K562 (cell line): ENCODE measurements around the gene AGO1. TPM values are rescaled to one million over a fixed set of nuclear protein-coding genes. Genes with fewer than 3 reads are reported as not detected.

Source experiments
- CBFB ChIP-seq: sonication (generic); formaldehyde crosslinking; IDR thresholded peaks from 2 replicates; pipeline ENCODE4 v1.4.0; 2020; ENCODE audit warnings: mild to moderate bottlenecking, missing genetic modification reagents
- FOXK1 ChIP-seq: sonication (generic); formaldehyde crosslinking; IDR thresholded peaks from 2 replicates; pipeline ENCODE4 v1.8.0; 2022; ENCODE audit warnings: missing genetic modification reagents, mild to moderate bottlenecking, borderline replicate concordance
- FOXP1 ChIP-seq: sonication (generic); formaldehyde crosslinking; IDR thresholded peaks from 2 replicates; pipeline ENCODE4 v1.8.0; 2022; ENCODE audit warnings: mild to moderate bottlenecking, missing genetic modification reagents
- MTA1 ChIP-seq: fragments of 450-650 bp; IDR thresholded peaks from 2 replicates; pipeline ENCODE4 v1.6.1; 2017; ENCODE audit warnings: borderline replicate concordance
- RBM39 ChIP-seq: fragments of 200-400 bp; formaldehyde crosslinking; optimal IDR thresholded peaks from 2 replicates; pipeline ENCODE3; 2018; ENCODE audit warnings: low read depth, low read length
- SMAD3 ChIP-seq: fragments of 450-650 bp; formaldehyde crosslinking; conservative IDR thresholded peaks from 2 replicates; pipeline ENCODE4 v1.4.0; 2020; ENCODE audit warnings: mild to moderate bottlenecking
- ZNF217 ChIP-seq: sonication (generic); formaldehyde crosslinking; IDR thresholded peaks from 2 replicates; pipeline ENCODE4 v1.8.0; 2022; ENCODE audit warnings: mild to moderate bottlenecking, missing genetic modification reagents
- ZNF384 ChIP-seq: IDR thresholded peaks from 2 replicates; pipeline ENCODE4 v1.6.1; 2012; ENCODE audit warnings: low read depth, low read length, improper control_type of control experiment
- ZNF778 ChIP-seq: fragments of 450-650 bp; formaldehyde crosslinking; IDR thresholded peaks from 2 replicates; pipeline ENCODE4 v1.4.0; 2020; ENCODE audit warnings: mild to moderate bottlenecking, moderate library complexity
- polyA plus RNA-seq, 8 experiments: library from polyadenylated mRNA; depleted of rRNA in 4 of 8; stranded (reverse) in 5 of 8; unstranded in 3 of 8; fragments of >200 nt; fragmentation: Nextera tagmentation in 2 of 8; fragmentation: Illumina TruSeq in 1 of 8; extraction: Ambion mirVana in 2 of 8; extraction: Trizol in 1 of 8; gene quantifications; 2 replicates each; pipeline versions ENCODE4 v1.2.1 to v1.2.3, GENCODE V29; 2011 to 2014; ENCODE audit warnings: inconsistent platforms in 1 of 8, missing spikeins in 1 of 8
- total RNA-seq, 7 experiments: library from RNA; depleted of rRNA in 6 of 7; stranded (reverse); fragments of >200 nt in 6 of 7; fragmentation: Illumina TruSeq in 2 of 7; extraction: Trizol in 2 of 7; gene quantifications; 2 replicates each; pipeline versions ENCODE4 v1.2.1 to v1.2.3, GENCODE V29; 2011 to 2021; ENCODE audit warnings: low replicate concordance in 1 of 7
- TF ChIP-seq, protein P1 (sequence below), 2 experiments: fragments of 450-650 bp in 1 of 2; IDR thresholded peaks; 2 replicates each; pipeline ENCODE4 v1.6.1; 2011 to 2017; ENCODE audit warnings: low read depth in 2 of 2, antibody characterized with exemption in 1 of 2, borderline replicate concordance in 1 of 2, low read length in 1 of 2, mild to moderate bottlenecking in 1 of 2, mixed read lengths in 1 of 2; ENCODE audit not compliant: control insufficient read depth in 1 of 2
- TF ChIP-seq, protein P2 (sequence below): fragments of 250-450 bp; sonication (Bioruptor Pico); IDR thresholded peaks from 2 replicates; pipeline ENCODE4 v1.8.0; 2021; ENCODE audit warnings: moderate library complexity, mild to moderate bottlenecking, inconsistent platforms
- TF ChIP-seq, protein P3 (sequence below): fragments of 450-650 bp; IDR thresholded peaks from 2 replicates; pipeline ENCODE4 v1.6.1; 2016; ENCODE audit warnings: mild to moderate bottlenecking
- TF ChIP-seq, protein P4 (sequence below): sonication (generic); formaldehyde crosslinking; IDR thresholded peaks from 2 replicates; pipeline ENCODE4 v1.9.0; 2022; ENCODE audit warnings: mild to moderate bottlenecking, missing genetic modification reagents
- TF ChIP-seq, protein P5 (sequence below): sonication (generic); formaldehyde crosslinking; IDR thresholded peaks from 2 replicates; pipeline ENCODE4 v1.8.1; 2022; ENCODE audit warnings: missing genetic modification reagents
- TF ChIP-seq, protein P6 (sequence below), 2 experiments: fragments of 250-450 bp in 1 of 2; fragments of 450-650 bp in 1 of 2; sonication (Bioruptor Pico) in 1 of 2; IDR thresholded peaks; 2 replicates each; pipeline versions ENCODE4 v1.6.1 to v1.8.0; 2016 to 2021; ENCODE audit warnings: mild to moderate bottlenecking in 2 of 2, moderate library complexity in 2 of 2, missing compliant biosample characterization in 1 of 2, missing genetic modification characterization in 1 of 2

The AGO1 gene
- total and polyA plus RNA-seq, 9 of the 15 experiments (the other 6 are each of a cell fraction or from before 2014, with no cell fraction given): 7.3 to 64.2 (median 26.0) TPM

DNA sequence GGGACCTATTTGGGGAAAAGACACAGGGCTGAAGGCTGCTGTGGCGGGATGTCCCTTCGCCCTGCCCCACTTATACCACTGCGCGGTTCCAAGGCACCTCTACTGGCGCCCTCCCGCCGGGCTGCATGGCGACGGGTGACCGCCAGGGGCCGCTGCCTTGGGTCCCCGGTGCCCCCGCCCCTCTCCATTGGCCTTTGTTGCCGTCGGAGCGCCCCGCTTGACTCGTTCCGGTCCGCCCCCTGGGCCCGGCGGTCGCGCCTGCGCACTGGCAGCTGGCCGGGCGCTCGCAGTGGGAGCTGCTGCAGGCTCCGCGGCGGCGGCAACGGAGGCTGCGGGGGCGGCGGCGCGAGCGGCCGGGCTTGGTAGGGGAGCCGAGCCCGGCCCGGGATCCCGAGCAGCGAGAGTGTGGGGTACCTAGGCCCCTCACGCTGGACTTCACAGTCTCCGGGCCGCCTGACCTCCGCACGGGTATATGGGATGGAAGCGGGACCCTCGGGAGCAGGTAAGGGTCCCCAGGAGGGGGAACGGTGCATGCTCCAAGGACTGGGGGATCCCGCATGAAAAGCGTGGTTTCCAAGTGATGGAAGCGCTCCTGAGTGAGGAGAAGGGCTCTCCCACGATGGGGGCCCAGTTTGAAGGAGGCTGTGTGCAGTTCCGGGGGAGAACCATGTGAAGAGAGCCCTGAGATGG is at the start of gene AGO1 (continued):
- TF ChIP-seq, protein P1, sequence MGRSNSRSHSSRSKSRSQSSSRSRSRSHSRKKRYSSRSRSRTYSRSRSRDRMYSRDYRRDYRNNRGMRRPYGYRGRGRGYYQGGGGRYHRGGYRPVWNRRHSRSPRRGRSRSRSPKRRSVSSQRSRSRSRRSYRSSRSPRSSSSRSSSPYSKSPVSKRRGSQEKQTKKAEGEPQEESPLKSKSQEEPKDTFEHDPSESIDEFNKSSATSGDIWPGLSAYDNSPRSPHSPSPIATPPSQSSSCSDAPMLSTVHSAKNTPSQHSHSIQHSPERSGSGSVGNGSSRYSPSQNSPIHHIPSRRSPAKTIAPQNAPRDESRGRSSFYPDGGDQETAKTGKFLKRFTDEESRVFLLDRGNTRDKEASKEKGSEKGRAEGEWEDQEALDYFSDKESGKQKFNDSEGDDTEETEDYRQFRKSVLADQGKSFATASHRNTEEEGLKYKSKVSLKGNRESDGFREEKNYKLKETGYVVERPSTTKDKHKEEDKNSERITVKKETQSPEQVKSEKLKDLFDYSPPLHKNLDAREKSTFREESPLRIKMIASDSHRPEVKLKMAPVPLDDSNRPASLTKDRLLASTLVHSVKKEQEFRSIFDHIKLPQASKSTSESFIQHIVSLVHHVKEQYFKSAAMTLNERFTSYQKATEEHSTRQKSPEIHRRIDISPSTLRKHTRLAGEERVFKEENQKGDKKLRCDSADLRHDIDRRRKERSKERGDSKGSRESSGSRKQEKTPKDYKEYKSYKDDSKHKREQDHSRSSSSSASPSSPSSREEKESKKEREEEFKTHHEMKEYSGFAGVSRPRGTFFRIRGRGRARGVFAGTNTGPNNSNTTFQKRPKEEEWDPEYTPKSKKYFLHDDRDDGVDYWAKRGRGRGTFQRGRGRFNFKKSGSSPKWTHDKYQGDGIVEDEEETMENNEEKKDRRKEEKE (IDR thresholded peaks at IDR 0.05; ENCODE audit: borderline replicate concordance in 1 of 2, control insufficient read depth in 1 of 2, low read depth in 2 of 2, low read length in 1 of 2): no peak
- TF ChIP-seq ZNF217 (CRISPR knock-in tag) (no peak), CBFB (CRISPR knock-in tag) (no peak), MTA1 (no peak), SMAD3 (CRISPR knock-in tag) (peak; percentile 55; the same call in 1 of the 2 replicates), ZNF778 (CRISPR knock-in tag) (no peak), FOXK1 (CRISPR knock-in tag) (no peak), ZNF384 (no peak), FOXP1 (CRISPR knock-in tag) (no peak; the same call in 1 of the 2 replicates), RBM39 (no peak)
- TF ChIP-seq, protein P2, sequence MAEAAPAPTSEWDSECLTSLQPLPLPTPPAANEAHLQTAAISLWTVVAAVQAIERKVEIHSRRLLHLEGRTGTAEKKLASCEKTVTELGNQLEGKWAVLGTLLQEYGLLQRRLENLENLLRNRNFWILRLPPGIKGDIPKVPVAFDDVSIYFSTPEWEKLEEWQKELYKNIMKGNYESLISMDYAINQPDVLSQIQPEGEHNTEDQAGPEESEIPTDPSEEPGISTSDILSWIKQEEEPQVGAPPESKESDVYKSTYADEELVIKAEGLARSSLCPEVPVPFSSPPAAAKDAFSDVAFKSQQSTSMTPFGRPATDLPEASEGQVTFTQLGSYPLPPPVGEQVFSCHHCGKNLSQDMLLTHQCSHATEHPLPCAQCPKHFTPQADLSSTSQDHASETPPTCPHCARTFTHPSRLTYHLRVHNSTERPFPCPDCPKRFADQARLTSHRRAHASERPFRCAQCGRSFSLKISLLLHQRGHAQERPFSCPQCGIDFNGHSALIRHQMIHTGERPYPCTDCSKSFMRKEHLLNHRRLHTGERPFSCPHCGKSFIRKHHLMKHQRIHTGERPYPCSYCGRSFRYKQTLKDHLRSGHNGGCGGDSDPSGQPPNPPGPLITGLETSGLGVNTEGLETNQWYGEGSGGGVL: no peak
- TF ChIP-seq, protein P3, sequence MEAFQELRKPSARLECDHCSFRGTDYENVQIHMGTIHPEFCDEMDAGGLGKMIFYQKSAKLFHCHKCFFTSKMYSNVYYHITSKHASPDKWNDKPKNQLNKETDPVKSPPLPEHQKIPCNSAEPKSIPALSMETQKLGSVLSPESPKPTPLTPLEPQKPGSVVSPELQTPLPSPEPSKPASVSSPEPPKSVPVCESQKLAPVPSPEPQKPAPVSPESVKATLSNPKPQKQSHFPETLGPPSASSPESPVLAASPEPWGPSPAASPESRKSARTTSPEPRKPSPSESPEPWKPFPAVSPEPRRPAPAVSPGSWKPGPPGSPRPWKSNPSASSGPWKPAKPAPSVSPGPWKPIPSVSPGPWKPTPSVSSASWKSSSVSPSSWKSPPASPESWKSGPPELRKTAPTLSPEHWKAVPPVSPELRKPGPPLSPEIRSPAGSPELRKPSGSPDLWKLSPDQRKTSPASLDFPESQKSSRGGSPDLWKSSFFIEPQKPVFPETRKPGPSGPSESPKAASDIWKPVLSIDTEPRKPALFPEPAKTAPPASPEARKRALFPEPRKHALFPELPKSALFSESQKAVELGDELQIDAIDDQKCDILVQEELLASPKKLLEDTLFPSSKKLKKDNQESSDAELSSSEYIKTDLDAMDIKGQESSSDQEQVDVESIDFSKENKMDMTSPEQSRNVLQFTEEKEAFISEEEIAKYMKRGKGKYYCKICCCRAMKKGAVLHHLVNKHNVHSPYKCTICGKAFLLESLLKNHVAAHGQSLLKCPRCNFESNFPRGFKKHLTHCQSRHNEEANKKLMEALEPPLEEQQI: no peak
- TF ChIP-seq, protein P4, sequence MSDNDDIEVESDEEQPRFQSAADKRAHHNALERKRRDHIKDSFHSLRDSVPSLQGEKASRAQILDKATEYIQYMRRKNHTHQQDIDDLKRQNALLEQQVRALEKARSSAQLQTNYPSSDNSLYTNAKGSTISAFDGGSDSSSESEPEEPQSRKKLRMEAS (CRISPR knock-in tag): 0 out of 2 replicates have a peak, but pooled peaks have one; percentile 13
- TF ChIP-seq, protein P5, sequence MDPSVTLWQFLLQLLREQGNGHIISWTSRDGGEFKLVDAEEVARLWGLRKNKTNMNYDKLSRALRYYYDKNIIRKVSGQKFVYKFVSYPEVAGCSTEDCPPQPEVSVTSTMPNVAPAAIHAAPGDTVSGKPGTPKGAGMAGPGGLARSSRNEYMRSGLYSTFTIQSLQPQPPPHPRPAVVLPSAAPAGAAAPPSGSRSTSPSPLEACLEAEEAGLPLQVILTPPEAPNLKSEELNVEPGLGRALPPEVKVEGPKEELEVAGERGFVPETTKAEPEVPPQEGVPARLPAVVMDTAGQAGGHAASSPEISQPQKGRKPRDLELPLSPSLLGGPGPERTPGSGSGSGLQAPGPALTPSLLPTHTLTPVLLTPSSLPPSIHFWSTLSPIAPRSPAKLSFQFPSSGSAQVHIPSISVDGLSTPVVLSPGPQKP (CRISPR knock-in tag): no peak
- TF ChIP-seq, protein P6, sequence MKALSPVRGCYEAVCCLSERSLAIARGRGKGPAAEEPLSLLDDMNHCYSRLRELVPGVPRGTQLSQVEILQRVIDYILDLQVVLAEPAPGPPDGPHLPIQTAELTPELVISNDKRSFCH (CRISPR knock-in tag; IDR thresholded peaks at IDR 0.05): no peak
- TF ChIP-seq, protein P6 (tag; IDR thresholded peaks at IDR 0.05): no peak
